Neuron (in vitro differentiated cells): Measurements from ENCODE around the gene FKBP3.
"Not testable (repeated sequence)": the region's sequence is repeated elsewhere in the genome, so short reads cannot be mapped to it uniquely, and the experiment has no call there.

ENCODE experiments used
- H2AFZ ChIP-seq: one replicate; pipeline ENCODE4 v1.6.1; 2013; ENCODE audit warnings: low read depth, mild to moderate bottlenecking, inconsistent platforms, low read length, moderate library complexity
- H3K27me3 ChIP-seq: one replicate; pipeline ENCODE4 v1.6.1; 2013; ENCODE audit warnings: low read length; ENCODE audit not compliant: insufficient read depth
- H3K36me3 ChIP-seq: one replicate; pipeline ENCODE4 v1.6.1; 2013; ENCODE audit warnings: low read length; ENCODE audit not compliant: insufficient read depth
- H3K4me1 ChIP-seq: one replicate; pipeline ENCODE4 v1.6.1; 2013; ENCODE audit warnings: low read length; ENCODE audit not compliant: insufficient read depth
- H3K4me3 ChIP-seq: 2 replicates; pipeline ENCODE4 v1.5.1; 2013; ENCODE audit warnings: mild to moderate bottlenecking, low read length, moderate library complexity
- H3K9me3 ChIP-seq: one replicate; pipeline ENCODE4 v1.6.1; 2013; ENCODE audit warnings: low read length

Gene FKBP3

GRCh38 chr14:45095143-45095542 is 39.1 kb downstream of the FKBP3 start:
- Histone ChIP-seq H2AFZ (no peak overlapping the region), H3K9me3 (no peaks in the 10 kb centered on the region), H3K27me3 (no peaks in the 10 kb centered on the region), H3K4me1 (no peaks in the 10 kb centered on the region), H3K36me3 (peaks cover 46% of the 10 kb centered on the region), H3K4me3 (no peak overlapping the region)

GRCh38 chr14:45094275-45094674 is 40.0 kb downstream of the FKBP3 start:
- Histone ChIP-seq H3K4me3 (no peak overlapping the region), H3K9me3 (no peaks in the 10 kb centered on the region), H3K27me3 (no peaks in the 10 kb centered on the region), H3K36me3 (peaks cover 43% of the 10 kb centered on the region), H2AFZ (no peak overlapping the region), H3K4me1 (no peaks in the 10 kb centered on the region)

- H3K4me1 ChIP-seq = peaks cover 2% of the 10 kb centered on the region
- H3K4me3 ChIP-seq = no peak overlapping the region
- H3K36me3 ChIP-seq = peaks cover 26% of the 10 kb centered on the region
- no peaks in the 10 kb centered on the region for H3K9me3 ChIP-seq
- H3K27me3 ChIP-seq = no peaks in the 10 kb centered on the region
- H2AFZ ChIP-seq = no peak overlapping the region
These were observed 42.6 kb downstream of the FKBP3 start for GRCh38 chr14:45091710-45092109.

- H3K4me1 ChIP-seq = peaks cover 17% of the 10 kb centered on the region
- peaks cover 9% of the 10 kb centered on the region for H3K36me3 ChIP-seq
- H3K27me3 ChIP-seq = no peaks in the 10 kb centered on the region
- H3K9me3 ChIP-seq = no peaks in the 10 kb centered on the region
- H3K4me3 ChIP-seq = no peak overlapping the region
- H2AFZ ChIP-seq = no peak overlapping the region
These were observed 44.5 kb downstream of the FKBP3 start for GRCh38 chr14:45089813-45090212.

- Histone ChIP-seq H3K4me3 (peak overlapping the region; percentile 92), H3K4me1 (peaks cover 19% of the 10 kb centered on the region), H3K27me3 (no peaks in the 10 kb centered on the region), H3K36me3 (peaks cover 4% of the 10 kb centered on the region), H3K9me3 (no peaks in the 10 kb centered on the region), H2AFZ (no peak overlapping the region)
These were observed 49.3 kb downstream of the FKBP3 start for GRCh38 chr14:45084946-45085346.

GRCh38 chr14:45083976-45084722 is 50.1 kb downstream of the FKBP3 start, which contains the start of gene PRPF39:
TSS of gene PRPF39 (plus strand) at chr14:45084116. CDS start at chr14:45095240, 11,124 bp downstream.
- Histone ChIP-seq H3K4me1 (peaks cover 19% of the 10 kb centered on the region), H3K4me3 (peak within 1 kb of the TSS; percentile 92), H2AFZ (peak within 1 kb of the TSS; percentile 90), H3K36me3 (peaks cover 3% of the 10 kb centered on the region), H3K9me3 (no peaks in the 10 kb centered on the region), H3K27me3 (no peaks in the 10 kb centered on the region)

GRCh38 chr14:45083617-45083975 is 50.7 kb downstream of the FKBP3 start:
- H3K4me3 ChIP-seq = peak overlapping the region; percentile 92
- no peaks in the 10 kb centered on the region for H3K36me3 ChIP-seq
- peaks cover 17% of the 10 kb centered on the region for H3K4me1 ChIP-seq
- H2AFZ ChIP-seq = peak overlapping the region; percentile 90
- H3K9me3 ChIP-seq = no peaks in the 10 kb centered on the region
- H3K27me3 ChIP-seq = no peaks in the 10 kb centered on the region

GRCh38 chr14:45082420-45082819 is 51.9 kb downstream of the FKBP3 start:
- no peak overlapping the region for H3K4me3 ChIP-seq
- H3K36me3 ChIP-seq = no peaks in the 10 kb centered on the region
- H3K27me3 ChIP-seq = no peaks in the 10 kb centered on the region
- H3K9me3 ChIP-seq = no peaks in the 10 kb centered on the region
- peak overlapping the region; percentile 90 for H2AFZ ChIP-seq
- peaks cover 17% of the 10 kb centered on the region for H3K4me1 ChIP-seq

GRCh38 chr14:45081096-45081495 is 53.2 kb downstream of the FKBP3 start:
- H3K4me3 ChIP-seq, H3K36me3 ChIP-seq, H3K27me3 ChIP-seq, H2AFZ ChIP-seq, H3K9me3 ChIP-seq: not testable (repeated sequence)
- H3K4me1 ChIP-seq = peaks cover 14% of the 10 kb centered on the region

- H3K36me3 ChIP-seq, H2AFZ ChIP-seq, H3K4me1 ChIP-seq, H3K9me3 ChIP-seq, H3K27me3 ChIP-seq, H3K4me3 ChIP-seq: not testable (repeated sequence)
These were observed 53.8 kb downstream of the FKBP3 start for GRCh38 chr14:45080416-45080968.

- no peaks in the 10 kb centered on the region for H3K27me3 ChIP-seq
- H3K36me3 ChIP-seq = peaks cover under 1% of the 10 kb centered on the region
- H3K4me1 ChIP-seq = peaks cover under 1% of the 10 kb centered on the region
- no peak overlapping the region for H2AFZ ChIP-seq
- H3K4me3 ChIP-seq = no peak overlapping the region
- H3K9me3 ChIP-seq = no peaks in the 10 kb centered on the region
These were observed 56.0 kb downstream of the FKBP3 start for GRCh38 chr14:45078323-45078722.

GRCh38 chr14:45073231-45073879 is 60.9 kb downstream of the FKBP3 start:
- H3K4me3 ChIP-seq = no peak overlapping the region
- H2AFZ ChIP-seq = no peak overlapping the region
- peaks cover 2% of the 10 kb centered on the region for H3K9me3 ChIP-seq
- H3K36me3 ChIP-seq = peaks cover 18% of the 10 kb centered on the region
- no peaks in the 10 kb centered on the region for H3K4me1 ChIP-seq
- no peaks in the 10 kb centered on the region for H3K27me3 ChIP-seq

GRCh38 chr14:45072126-45072525 is 62.2 kb downstream of the FKBP3 start:
- Histone ChIP-seq H2AFZ (no peak overlapping the region), H3K4me3 (no peak overlapping the region), H3K4me1 (no peaks in the 10 kb centered on the region), H3K9me3 (peaks cover 2% of the 10 kb centered on the region), H3K27me3 (no peaks in the 10 kb centered on the region), H3K36me3 (peaks cover 19% of the 10 kb centered on the region)
